Measurements from ENCODE around the gene RAB8B. TPM values are rescaled to one million over a fixed set of nuclear protein-coding genes. Genes with fewer than 3 reads are reported as not detected.
A peak's percentile ranks its signal among the peaks of the same experiment; 100 is the strongest.
"Not testable (repeated sequence)": the region's sequence is repeated elsewhere in the genome, so short reads cannot be mapped to it uniquely, and the experiment has no call there.

RAB8B gene
- total RNA-seq, 1 experiment from 2014 or later: 16.0 TPM

- no peak for TF ChIP-seq CTCF (IDR thresholded peaks at IDR 0.05; ENCODE audit: unreplicated experiment)
- DNase-seq: no peak
- Mint-ChIP-seq H3K9me3 (ENCODE audit: low read depth, unreplicated experiment) (peaks cover 3% of the 10 kb centered on the region), H3K36me3 (ENCODE audit: insufficient read depth, unreplicated experiment) (peaks cover 5% of the 10 kb centered on the region), H3K27me3 (ENCODE audit: unreplicated experiment) (no peaks in the 10 kb centered on the region), H3K27ac (ENCODE audit: unreplicated experiment) (peak overlapping the region; percentile 36), H3K4me3 (ENCODE audit: low read depth, unreplicated experiment) (peak overlapping the region; percentile 41), H3K4me1 (ENCODE audit: low read depth, unreplicated experiment) (peaks cover 17% of the 10 kb centered on the region)
- intact Hi-C loops (cut with micrococcal nuclease; ENCODE audit: unreplicated experiment): no loop called here
- CTCF ChIA-PET: interaction anchor here (0.9 kb wide), 1 partner anchor 12 kb away, joined by 3 read pairs; no protein-coding TSS in a partner anchor
- no TSS peak for BruUV-seq (replicated peaks)
These were observed 44.4 kb downstream of the RAB8B start for GRCh38 chr15:63233667-63234423.

DNA sequence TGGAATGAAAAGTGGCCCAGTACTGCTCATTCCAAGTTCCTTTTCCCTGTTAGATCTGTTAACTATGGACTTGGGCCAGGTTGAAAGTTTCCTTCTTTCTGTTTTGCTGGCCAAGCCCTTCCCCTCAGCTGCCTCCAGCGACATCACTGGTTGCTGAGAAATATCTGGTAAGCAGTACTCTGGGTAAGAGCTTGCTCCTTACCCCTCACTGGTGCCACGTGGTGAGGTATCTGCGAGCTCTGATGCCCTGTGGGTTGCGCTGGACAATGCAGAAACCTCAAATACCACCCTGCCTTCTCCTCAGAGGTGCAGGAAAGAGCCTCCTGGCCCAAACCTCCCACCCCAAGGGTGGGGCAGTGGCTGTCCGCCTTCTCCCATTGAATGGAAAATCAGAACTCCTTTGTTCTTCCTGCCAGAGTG lies 45.1 kb downstream of the RAB8B start:
- BruUV-seq (replicated peaks): no TSS peak
- CTCF ChIA-PET: interaction anchor here (0.9 kb wide), 1 partner anchor 13 kb away, joined by 3 read pairs; no protein-coding TSS in a partner anchor
- Mint-ChIP-seq H3K4me1 (ENCODE audit: low read depth, unreplicated experiment) (peaks cover 17% of the 10 kb centered on the region), H3K27ac (ENCODE audit: unreplicated experiment) (peak overlapping the region; percentile 36), H3K9me3 (ENCODE audit: low read depth, unreplicated experiment) (peaks cover 3% of the 10 kb centered on the region), H3K4me3 (ENCODE audit: low read depth, unreplicated experiment) (peak overlapping the region; percentile 41), H3K27me3 (ENCODE audit: unreplicated experiment) (no peaks in the 10 kb centered on the region), H3K36me3 (ENCODE audit: insufficient read depth, unreplicated experiment) (peaks cover 5% of the 10 kb centered on the region)
- TF ChIP-seq CTCF (IDR thresholded peaks at IDR 0.05; ENCODE audit: unreplicated experiment): no peak
- intact Hi-C loops (cut with micrococcal nuclease; ENCODE audit: unreplicated experiment): no loop called here
- peak; percentile 30 for DNase-seq

DNA sequence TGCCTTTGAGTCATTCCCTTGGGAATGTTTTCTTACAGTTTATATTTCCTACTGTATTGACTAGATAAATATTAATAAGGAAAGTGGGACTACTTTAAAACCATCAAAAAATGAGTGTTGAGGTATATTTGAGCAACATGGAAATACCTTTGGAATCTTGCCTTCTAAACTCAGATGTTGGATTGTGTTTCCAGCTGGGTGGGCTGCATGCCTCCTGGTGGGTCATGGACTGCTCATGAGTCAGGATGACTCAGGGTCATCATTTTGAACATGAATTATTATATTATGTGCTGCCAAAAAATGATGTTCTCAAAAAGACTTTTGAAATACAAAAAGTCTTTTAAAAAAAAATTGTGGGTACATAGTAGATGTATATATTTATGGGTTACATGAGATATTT lies 46.9 kb downstream of the RAB8B start:
- Mint-ChIP-seq H3K9me3 (ENCODE audit: low read depth, unreplicated experiment) (peaks cover 3% of the 10 kb centered on the region), H3K4me1 (ENCODE audit: low read depth, unreplicated experiment) (peaks cover 17% of the 10 kb centered on the region), H3K27me3 (ENCODE audit: unreplicated experiment) (no peaks in the 10 kb centered on the region), H3K4me3 (ENCODE audit: low read depth, unreplicated experiment) (no peak overlapping the region), H3K27ac (ENCODE audit: unreplicated experiment) (no peak overlapping the region), H3K36me3 (ENCODE audit: insufficient read depth, unreplicated experiment) (peaks cover 5% of the 10 kb centered on the region)
- CTCF ChIA-PET: no interaction called here
- DNase-seq: no peak
- no TSS peak for BruUV-seq (replicated peaks)
- intact Hi-C loops (cut with micrococcal nuclease; ENCODE audit: unreplicated experiment): no loop called here
- no peak for TF ChIP-seq CTCF (IDR thresholded peaks at IDR 0.05; ENCODE audit: unreplicated experiment)

GRCh38 chr15:63237086-63237485 lies 47.7 kb downstream of the RAB8B start:
- H3K27me3 Mint-ChIP-seq (ENCODE audit: unreplicated experiment); intact Hi-C loops (cut with micrococcal nuclease; ENCODE audit: unreplicated experiment); DNase-seq; H3K4me3 Mint-ChIP-seq (ENCODE audit: low read depth, unreplicated experiment); H3K27ac Mint-ChIP-seq (ENCODE audit: unreplicated experiment); BruUV-seq (replicated peaks); CTCF ChIA-PET; H3K36me3 Mint-ChIP-seq (ENCODE audit: insufficient read depth, unreplicated experiment); H3K9me3 Mint-ChIP-seq (ENCODE audit: low read depth, unreplicated experiment): not testable (repeated sequence)
- H3K4me1 Mint-ChIP-seq (ENCODE audit: low read depth, unreplicated experiment): peaks cover 17% of the 10 kb centered on the region

- intact Hi-C loops (cut with micrococcal nuclease; ENCODE audit: unreplicated experiment): no loop called here
These were observed 48.8 kb downstream of the RAB8B start for GRCh38 chr15:63238171-63238570.

More at GRCh38 chr15:63238171-63238570, 48.8 kb downstream of the RAB8B start:
- no peak for DNase-seq
- Mint-ChIP-seq H3K36me3 (ENCODE audit: insufficient read depth, unreplicated experiment) (peaks cover 5% of the 10 kb centered on the region), H3K9me3 (ENCODE audit: low read depth, unreplicated experiment) (peaks cover 3% of the 10 kb centered on the region), H3K4me3 (ENCODE audit: low read depth, unreplicated experiment) (no peak overlapping the region), H3K27ac (ENCODE audit: unreplicated experiment) (no peak overlapping the region), H3K27me3 (ENCODE audit: unreplicated experiment) (no peaks in the 10 kb centered on the region), H3K4me1 (ENCODE audit: low read depth, unreplicated experiment) (peaks cover 17% of the 10 kb centered on the region)
- CTCF ChIA-PET: no interaction called here
- BruUV-seq (replicated peaks): no TSS peak
- no peak for TF ChIP-seq CTCF (IDR thresholded peaks at IDR 0.05; ENCODE audit: unreplicated experiment)
